WTC11 (cell line): ENCODE measurements around the gene ANKRD11.

Experiments used
- ATF3 ChIP-seq: sonication (generic); formaldehyde crosslinking; conservative IDR thresholded peaks from 2 replicates; pipeline ENCODE4 v1.8.1; 2022; ENCODE audit warnings: mild to moderate bottlenecking, missing genetic modification reagents
- CREB1 ChIP-seq: sonication (generic); formaldehyde crosslinking; IDR thresholded peaks from 2 replicates; pipeline ENCODE4 v1.8.0; 2023; ENCODE audit warnings: mild to moderate bottlenecking, missing genetic modification reagents
- CTCF ChIP-seq: fragments of 200-600 bp; IDR thresholded peaks from 2 replicates; pipeline ENCODE4 v1.8.0; 2022; ENCODE audit warnings: antibody characterized with exemption
- E2F1 ChIP-seq: sonication (generic); formaldehyde crosslinking; IDR thresholded peaks from 2 replicates; pipeline ENCODE4 v1.8.0; 2022; ENCODE audit warnings: mild to moderate bottlenecking, missing genetic modification reagents
- JUN ChIP-seq: sonication (generic); formaldehyde crosslinking; IDR thresholded peaks from 2 replicates; pipeline ENCODE4 v1.8.0; 2023; ENCODE audit warnings: mild to moderate bottlenecking, missing genetic modification reagents
- MXD4 ChIP-seq: fragments of 250-450 bp; sonication (Bioruptor Pico); IDR thresholded peaks from 2 replicates; pipeline ENCODE4 v1.8.0; 2021; ENCODE audit warnings: mild to moderate bottlenecking, moderate library complexity, borderline replicate concordance
- NFE2L1 ChIP-seq: sonication (generic); formaldehyde crosslinking; IDR thresholded peaks from 2 replicates; pipeline ENCODE4 v1.8.1; 2023; ENCODE audit warnings: missing genetic modification reagents
- RELA ChIP-seq: sonication (generic); formaldehyde crosslinking; IDR thresholded peaks from 2 replicates; pipeline ENCODE4 v1.8.1; 2022; ENCODE audit warnings: missing genetic modification reagents, mild to moderate bottlenecking, borderline replicate concordance
- SP1 ChIP-seq: sonication (generic); formaldehyde crosslinking; conservative IDR thresholded peaks from 2 replicates; pipeline ENCODE4 v1.8.1; 2022; ENCODE audit warnings: missing genetic modification reagents
- TCF7 ChIP-seq: sonication (generic); formaldehyde crosslinking; IDR thresholded peaks from 2 replicates; pipeline ENCODE4 v1.8.0; 2022; ENCODE audit warnings: mild to moderate bottlenecking, low read depth, missing genetic modification reagents, moderate library complexity
- ZBTB43 ChIP-seq: sonication (generic); formaldehyde crosslinking; IDR thresholded peaks from 2 replicates; pipeline ENCODE4 v1.8.1; 2023; ENCODE audit warnings: mild to moderate bottlenecking, missing genetic modification reagents
- ZNF263 ChIP-seq: sonication (generic); formaldehyde crosslinking; IDR thresholded peaks from 2 replicates; pipeline ENCODE4 v1.8.1; 2022; ENCODE audit warnings: low read depth, mild to moderate bottlenecking, moderate library complexity, missing genetic modification reagents
- ZNF416 ChIP-seq: fragments of 250-450 bp; sonication (Bioruptor Pico); IDR thresholded peaks from 2 replicates; pipeline ENCODE4 v1.9.0; 2021; ENCODE audit warnings: mild to moderate bottlenecking, inconsistent platforms

GRCh38 chr16:89531821-89532526, 41.6 kb upstream of the ANKRD11 start:
- no peak for TF ChIP-seq CTCF
- TF ChIP-seq CREB1 (CRISPR knock-in tag) = no peak
- no peak for TF ChIP-seq NFE2L1 (CRISPR knock-in tag)
- no peak for TF ChIP-seq ZNF416 (CRISPR knock-in tag)
- no peak for TF ChIP-seq ATF3 (CRISPR knock-in tag)
- no peak for TF ChIP-seq ZBTB43 (CRISPR knock-in tag)
- TF ChIP-seq JUN (CRISPR knock-in tag) = no peak
- no peak for TF ChIP-seq TCF7 (CRISPR knock-in tag)
- TF ChIP-seq ZNF263 (CRISPR knock-in tag) = no peak
- no peak for TF ChIP-seq E2F1 (CRISPR knock-in tag)
- TF ChIP-seq SP1 (CRISPR knock-in tag) = no peak
- TF ChIP-seq MXD4 (CRISPR knock-in tag) = no peak
- TF ChIP-seq RELA (CRISPR knock-in tag) = no peak
